CD14-positive monocyte (primary cell): ENCODE results near the gene GLIS2. TPM values are rescaled to one million over a fixed set of nuclear protein-coding genes. Genes with fewer than 3 reads are reported as not detected.

Experiments used
- DNase-seq, 3 donors: peaks; one replicate each; pipeline ENCODE4 v3.0.0-alpha.2; 2011 to 2022
- H2AFZ ChIP-seq: 2 replicates; pipeline ENCODE4 v1.6.0; 2012; ENCODE audit warnings: mild to moderate bottlenecking, low read depth, low read length, inconsistent platforms; ENCODE audit not compliant: insufficient read depth, poor library complexity, severe bottlenecking
- H3K27ac ChIP-seq, 2 donors: 1 replicate in 1 of 2; 2 replicates in 1 of 2; pipeline ENCODE4 v1.5.1; 2012 to 2013; ENCODE audit warnings: low read length in 2 of 2, control low read depth in 1 of 2, inconsistent platforms in 1 of 2, low read depth in 1 of 2, mild to moderate bottlenecking in 1 of 2
- H3K27me3 ChIP-seq, 2 donors: one replicate each; pipeline versions ENCODE4 v1.6.0 to v1.6.1; 2011 to 2013; ENCODE audit warnings: low read length in 2 of 2; ENCODE audit not compliant: control insufficient read depth in 2 of 2, insufficient read depth in 2 of 2
- H3K36me3 ChIP-seq, 2 donors: replicated peaks in 1 of 2; 1 replicate in 1 of 2; 2 replicates in 1 of 2; pipeline versions ENCODE4 v1.5.1 to v1.6.1; 2012 to 2013; ENCODE audit warnings: low read length in 2 of 2, control low read depth in 1 of 2, inconsistent platforms in 1 of 2, mild to moderate bottlenecking in 1 of 2; ENCODE audit not compliant: insufficient read depth in 2 of 2, control insufficient read depth in 1 of 2
- H3K4me1 ChIP-seq, 2 donors: 1 replicate in 1 of 2; 2 replicates in 1 of 2; pipeline versions ENCODE4 v1.5.1 to v1.6.1; 2012 to 2013; ENCODE audit warnings: low read length in 2 of 2, control low read depth in 1 of 2, inconsistent platforms in 1 of 2, mild to moderate bottlenecking in 1 of 2, moderate library complexity in 1 of 2; ENCODE audit not compliant: insufficient read depth in 2 of 2, control insufficient read depth in 1 of 2
- H3K4me2 ChIP-seq: replicated peaks from 2 replicates; pipeline ENCODE3; 2012; ENCODE audit warnings: low read length, moderate library complexity, mild to moderate bottlenecking; ENCODE audit not compliant: poor library complexity, severe bottlenecking; ENCODE audit errors: extremely low read depth
- H3K4me3 ChIP-seq, 3 experiments: fragments of 200-600 bp in 1 of 3; sonication (generic) in 1 of 3; replicated peaks in 1 of 3; 1 replicate in 2 of 3; 2 replicates in 1 of 3; pipeline ENCODE4 v1.5.1; 2011 to 2013; ENCODE audit warnings: low read length in 3 of 3, mild to moderate bottlenecking in 3 of 3, control low read depth in 2 of 3, low read depth in 2 of 3, inconsistent platforms in 1 of 3, moderate library complexity in 1 of 3
- H3K79me2 ChIP-seq: 2 replicates; pipeline ENCODE4 v1.6.0; 2012; ENCODE audit warnings: mild to moderate bottlenecking, control low read depth, inconsistent platforms, low read length, moderate library complexity; ENCODE audit not compliant: insufficient read depth
- H3K9ac ChIP-seq: 2 replicates; pipeline ENCODE4 v1.6.0; 2017; ENCODE audit warnings: low read length, mild to moderate bottlenecking; ENCODE audit not compliant: insufficient read depth, poor library complexity, severe bottlenecking
- H3K9me3 ChIP-seq, 2 donors: replicated peaks in 1 of 2; 1 replicate in 1 of 2; 2 replicates in 1 of 2; pipeline versions ENCODE4 v1.5.1 to v1.6.1; 2012 to 2013; ENCODE audit warnings: low read length in 2 of 2, control low read depth in 1 of 2; ENCODE audit not compliant: control insufficient read depth in 1 of 2, insufficient read depth in 1 of 2
- H4K20me1 ChIP-seq: 2 replicates; pipeline ENCODE4 v1.6.0; 2012; ENCODE audit warnings: mild to moderate bottlenecking, low read length, control low read depth, moderate library complexity; ENCODE audit not compliant: insufficient read depth
- H3K27ac Mint-ChIP-seq, 7 donors: one replicate each; pipeline ENCODE4 v1.8.0; 2020; ENCODE audit warnings: mild to moderate bottlenecking in 7 of 7, mixed read lengths in 7 of 7, moderate library complexity in 6 of 7, inconsistent platforms in 2 of 7
- H3K27me3 Mint-ChIP-seq, 3 donors: one replicate each; pipeline ENCODE4 v1.8.0; 2021 to 2022; ENCODE audit warnings: low read depth in 3 of 3, mild to moderate bottlenecking in 3 of 3, mixed read lengths in 3 of 3, moderate library complexity in 3 of 3, inconsistent platforms in 1 of 3
- H3K36me3 Mint-ChIP-seq, 2 donors: one replicate each; pipeline ENCODE4 v1.8.0; 2020; ENCODE audit warnings: mixed read lengths in 2 of 2, inconsistent platforms in 1 of 2, mild to moderate bottlenecking in 1 of 2
- H3K4me1 Mint-ChIP-seq: one replicate; pipeline ENCODE4 v1.8.0; 2020; ENCODE audit warnings: mild to moderate bottlenecking, mixed read lengths
- H3K4me3 Mint-ChIP-seq, 2 donors: one replicate each; pipeline ENCODE4 v1.8.0; 2020; ENCODE audit warnings: mild to moderate bottlenecking in 2 of 2, mixed read lengths in 2 of 2, moderate library complexity in 1 of 2
- H3K9me3 Mint-ChIP-seq, 7 donors: one replicate each; pipeline ENCODE4 v1.8.0; 2020 to 2022; ENCODE audit warnings: mixed read lengths in 7 of 7, mild to moderate bottlenecking in 6 of 7, moderate library complexity in 6 of 7, inconsistent platforms in 2 of 7
- CTCF ChIP-seq: fragments of 200-600 bp; IDR thresholded peaks from one replicate; pipeline ENCODE4 v1.8.0; 2022; ENCODE audit warnings: antibody characterized with exemption, mild to moderate bottlenecking
- WGBS: methylation state at CpG from one replicate; pipeline ENCODE4 v1.1.5; 2013; ENCODE audit warnings: missing lambda C conversion rate; ENCODE audit not compliant: insufficient coverage; 5-methylcytosine and 5-hydroxymethylcytosine counted together
- intact Hi-C, 2 donors: fragments of 100-400 bp; cut with micrococcal nuclease; formaldehyde crosslinking; loops; one replicate each; pipeline versions ENCODE4 v1.15.0 to v1.15.1; 2023
- polyA plus RNA-seq, 3 donors: library from polyadenylated mRNA; depleted of rRNA in 1 of 3; unstranded in 2 of 3; stranded (reverse) in 1 of 3; fragments of 300-500 nt in 2 of 3; fragments of >200 nt in 1 of 3; fragmentation: Illumina TruSeq in 2 of 3; gene quantifications; 1 replicate in 2 of 3; 2 replicates in 1 of 3; pipeline ENCODE4 v1.2.3, GENCODE V29; 2012 to 2021

GLIS2 gene
- polyA plus RNA-seq, 3 donors, result 0.03 TPM; not detected in 2

DNA sequence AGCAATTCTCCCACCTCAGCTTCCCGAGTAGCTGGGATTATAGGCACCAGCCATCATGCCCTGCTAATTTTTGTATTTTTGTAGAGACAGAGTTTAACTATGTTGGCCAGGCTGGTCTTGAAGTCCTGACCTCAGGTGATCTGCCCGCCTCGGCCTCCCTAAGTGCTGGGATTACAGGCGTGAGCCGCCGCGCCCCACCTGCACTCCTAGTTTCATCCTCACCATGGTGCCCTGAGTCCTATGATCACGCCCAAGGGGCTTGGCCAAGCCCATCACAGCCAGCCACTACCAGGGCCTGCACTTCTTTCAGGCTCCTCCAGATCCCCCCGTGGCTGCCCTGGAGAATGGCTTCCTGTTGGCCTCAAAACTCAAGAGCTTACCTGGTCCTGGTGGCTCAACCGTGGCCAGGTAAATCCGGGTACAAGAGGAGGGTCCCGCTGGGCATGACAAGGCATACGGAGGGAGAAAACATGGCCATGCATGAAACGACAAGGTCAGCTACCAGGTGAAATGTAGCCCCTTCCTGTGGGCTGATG is 22.6 kb upstream of the GLIS2 start:
- H3K36me3 Mint-ChIP-seq, result peaks cover 0 to 3% of the 10 kb centered on the region in 2 donors
- peak overlapping the region; percentile 31 to 69 for H3K4me3 Mint-ChIP-seq
- Histone ChIP-seq H3K4me3 (no peak overlapping the region), H2AFZ (no peak overlapping the region), H3K4me2 (no peak overlapping the region), H4K20me1 (no peaks in the 10 kb centered on the region), H3K27me3 (peaks cover 0 to 13% of the 10 kb centered on the region in 2 donors), H3K4me1 (peaks cover 4 to 5% of the 10 kb centered on the region in 2 donors), H3K36me3 (no peaks in the 10 kb centered on the region), H3K79me2 (no peaks in the 10 kb centered on the region), H3K27ac (no peak overlapping the region), H3K9ac (no peak overlapping the region), H3K9me3 (no peaks in the 10 kb centered on the region)
- no peak overlapping the region for H3K27ac Mint-ChIP-seq
- H3K27me3 Mint-ChIP-seq, result peaks cover 28 to 34% (median 30%) of the 10 kb centered on the region in 3 donors
- peaks cover 7% of the 10 kb centered on the region for H3K4me1 Mint-ChIP-seq
- no peak for TF ChIP-seq CTCF
- WGBS, result 76% methylated on average over 13 of the region's 14 CpGs
- DNase-seq, result no peak
- intact Hi-C loops, result no loop called here
- peaks cover 0 to 2% (median 0%) of the 10 kb centered on the region in 7 donors for H3K9me3 Mint-ChIP-seq

- Histone ChIP-seq H3K27ac (no peak overlapping the region), H4K20me1 (peaks cover 2% of the 10 kb centered on the region), H3K9ac (no peak overlapping the region), H2AFZ (no peak overlapping the region), H3K79me2 (no peaks in the 10 kb centered on the region), H3K4me3 (no peak overlapping the region), H3K27me3 (peaks cover 0 to 13% of the 10 kb centered on the region in 2 donors), H3K36me3 (no peaks in the 10 kb centered on the region), H3K9me3 (no peaks in the 10 kb centered on the region), H3K4me2 (no peak overlapping the region), H3K4me1 (peaks cover under 1 to 2% of the 10 kb centered on the region in 2 donors)
- 23% methylated on average over 16 of the region's 20 CpGs for WGBS
- peaks cover 5% of the 10 kb centered on the region for H3K4me1 Mint-ChIP-seq
- intact Hi-C loops, result no loop called here
- no peak overlapping the region for H3K27ac Mint-ChIP-seq
- DNase-seq, result no peak
- H3K9me3 Mint-ChIP-seq, result peaks cover 0 to 2% (median 0%) of the 10 kb centered on the region in 7 donors
- peaks cover 0 to 3% of the 10 kb centered on the region in 2 donors for H3K36me3 Mint-ChIP-seq
- peaks cover 27 to 34% (median 30%) of the 10 kb centered on the region in 3 donors for H3K27me3 Mint-ChIP-seq
- H3K4me3 Mint-ChIP-seq, result peak overlapping the region in 1 of 2 donors; percentile 69
- TF ChIP-seq CTCF, result no peak
These were observed 21.9 kb upstream of the GLIS2 start for GRCh38 chr16:4293822-4294457.
